Measurements from ENCODE around the gene PRKAG2.
A peak's percentile ranks its signal among the peaks of the same experiment; 100 is the strongest.

The PRKAG2 gene

DNA sequence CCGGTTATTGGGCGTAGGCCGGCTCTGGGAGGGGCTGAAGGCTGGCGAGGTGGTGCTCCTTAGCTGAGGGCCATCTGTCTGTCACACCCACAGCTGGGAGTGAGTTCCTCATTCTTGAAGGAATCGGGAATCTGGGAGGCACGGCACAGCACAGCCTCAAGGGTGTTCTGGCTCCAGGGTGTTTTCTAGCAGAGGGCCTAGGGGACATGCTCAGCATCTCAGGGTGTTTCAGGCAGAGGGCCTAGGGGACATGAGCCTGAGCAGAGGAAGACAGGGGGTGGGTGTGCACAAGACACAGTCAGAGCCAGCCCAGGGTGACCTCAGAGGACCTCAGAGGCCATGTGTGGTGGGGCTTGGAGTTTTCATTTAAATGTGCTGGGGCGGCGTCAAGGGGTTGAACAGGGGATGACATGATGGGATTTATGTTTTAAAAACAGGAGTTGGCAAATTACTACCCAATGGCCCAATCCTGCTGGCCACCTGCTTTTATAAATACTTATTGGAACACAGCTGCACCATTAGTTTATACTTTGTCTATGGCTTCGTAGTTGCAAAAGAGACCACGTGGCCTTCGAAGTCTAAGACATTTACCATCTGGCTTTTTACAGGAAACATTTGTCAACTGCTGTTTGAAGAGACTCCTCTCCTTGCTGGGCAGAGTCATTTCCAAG lies 121.6 kb downstream of the PRKAG2 start:
- DNase-seq: no peak
- Histone ChIP-seq H3K27ac (peak overlapping the region; percentile 16), H3K4me3 (ENCODE audit: low read depth, low read length) (no peak overlapping the region), H3K36me3 (replicated peaks) (no peaks in the 10 kb centered on the region), H3K27me3 (replicated peaks) (no peaks in the 10 kb centered on the region)
- TF ChIP-seq, protein P1, sequence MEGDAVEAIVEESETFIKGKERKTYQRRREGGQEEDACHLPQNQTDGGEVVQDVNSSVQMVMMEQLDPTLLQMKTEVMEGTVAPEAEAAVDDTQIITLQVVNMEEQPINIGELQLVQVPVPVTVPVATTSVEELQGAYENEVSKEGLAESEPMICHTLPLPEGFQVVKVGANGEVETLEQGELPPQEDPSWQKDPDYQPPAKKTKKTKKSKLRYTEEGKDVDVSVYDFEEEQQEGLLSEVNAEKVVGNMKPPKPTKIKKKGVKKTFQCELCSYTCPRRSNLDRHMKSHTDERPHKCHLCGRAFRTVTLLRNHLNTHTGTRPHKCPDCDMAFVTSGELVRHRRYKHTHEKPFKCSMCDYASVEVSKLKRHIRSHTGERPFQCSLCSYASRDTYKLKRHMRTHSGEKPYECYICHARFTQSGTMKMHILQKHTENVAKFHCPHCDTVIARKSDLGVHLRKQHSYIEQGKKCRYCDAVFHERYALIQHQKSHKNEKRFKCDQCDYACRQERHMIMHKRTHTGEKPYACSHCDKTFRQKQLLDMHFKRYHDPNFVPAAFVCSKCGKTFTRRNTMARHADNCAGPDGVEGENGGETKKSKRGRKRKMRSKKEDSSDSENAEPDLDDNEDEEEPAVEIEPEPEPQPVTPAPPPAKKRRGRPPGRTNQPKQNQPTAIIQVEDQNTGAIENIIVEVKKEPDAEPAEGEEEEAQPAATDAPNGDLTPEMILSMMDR (IDR thresholded peaks at IDR 0.05; ENCODE audit: low read depth, low read length, missing control alignments): no peak
- in situ Hi-C loops (cut with HindIII; ENCODE audit: low pct_ligation_motif_present, low sequenced_read_pairs): no loop called here

DNA sequence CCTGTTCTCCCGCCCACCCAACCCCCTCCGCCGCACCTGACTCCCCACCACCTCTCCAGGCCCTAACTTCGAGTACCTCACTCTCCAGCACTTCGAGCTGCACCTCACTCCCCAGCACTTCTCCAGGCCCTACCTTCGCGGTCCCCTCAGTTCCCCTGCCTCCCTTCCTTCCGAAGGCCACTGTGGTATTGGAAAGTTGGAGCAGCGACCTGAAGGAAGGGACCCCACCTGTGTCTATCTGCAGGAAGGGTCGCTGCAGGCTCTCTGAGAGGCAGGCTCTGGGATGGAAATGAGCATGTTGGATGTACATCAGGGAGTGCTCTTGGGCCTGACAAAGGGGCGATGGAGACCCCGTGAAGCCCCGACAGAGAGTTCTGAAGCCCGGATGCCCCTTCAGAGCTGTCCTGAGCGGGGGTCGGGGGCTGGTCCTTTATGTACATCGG lies 122.2 kb downstream of the PRKAG2 start:
- Histone ChIP-seq H3K36me3 (replicated peaks) (no peaks in the 10 kb centered on the region), H3K27ac (peak overlapping the region; percentile 74)
- in situ Hi-C loops (cut with HindIII; ENCODE audit: low pct_ligation_motif_present, low sequenced_read_pairs): no loop called here

DNA sequence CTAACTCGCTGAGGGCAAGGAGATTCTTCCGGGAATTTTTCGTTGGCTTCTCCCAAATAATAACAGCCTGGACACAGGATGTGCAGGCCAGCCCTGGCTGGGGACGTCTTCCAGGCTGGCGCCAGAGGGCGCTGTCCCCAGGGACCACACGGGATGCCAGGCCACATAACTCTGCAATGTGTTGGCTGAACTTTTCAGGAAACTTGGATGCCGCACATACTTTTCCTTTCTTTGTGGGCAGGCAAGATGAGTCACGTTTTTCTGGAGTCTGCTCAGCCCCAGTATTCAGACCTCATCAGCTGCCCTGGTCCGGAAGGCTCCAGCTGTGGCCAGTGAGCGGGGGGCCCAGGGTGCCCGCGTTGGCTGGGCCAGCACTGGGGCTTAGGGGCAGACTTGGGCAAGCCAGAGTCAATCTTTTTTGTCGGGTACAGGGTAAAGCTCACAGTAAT lies 122.7 kb downstream of the PRKAG2 start:
- Histone ChIP-seq H3K27me3 (replicated peaks) (no peaks in the 10 kb centered on the region), H3K36me3 (replicated peaks) (no peaks in the 10 kb centered on the region), H3K4me3 (ENCODE audit: low read depth, low read length) (no peak overlapping the region), H3K27ac (peak overlapping the region; percentile 74)
- TF ChIP-seq, protein P1 (IDR thresholded peaks at IDR 0.05; ENCODE audit: low read depth, low read length, missing control alignments): peak; percentile 100
- in situ Hi-C loops (cut with HindIII; ENCODE audit: low pct_ligation_motif_present, low sequenced_read_pairs): no loop called here
- peak; percentile 98 for DNase-seq

More for the DNA sequence above, 122.2 kb downstream of the PRKAG2 start:
- TF ChIP-seq, protein P1 (IDR thresholded peaks at IDR 0.05; ENCODE audit: low read depth, low read length, missing control alignments): no peak
- no peak for DNase-seq
- Histone ChIP-seq H3K4me3 (ENCODE audit: low read depth, low read length) (no peak overlapping the region), H3K27me3 (replicated peaks) (no peaks in the 10 kb centered on the region)

DNA sequence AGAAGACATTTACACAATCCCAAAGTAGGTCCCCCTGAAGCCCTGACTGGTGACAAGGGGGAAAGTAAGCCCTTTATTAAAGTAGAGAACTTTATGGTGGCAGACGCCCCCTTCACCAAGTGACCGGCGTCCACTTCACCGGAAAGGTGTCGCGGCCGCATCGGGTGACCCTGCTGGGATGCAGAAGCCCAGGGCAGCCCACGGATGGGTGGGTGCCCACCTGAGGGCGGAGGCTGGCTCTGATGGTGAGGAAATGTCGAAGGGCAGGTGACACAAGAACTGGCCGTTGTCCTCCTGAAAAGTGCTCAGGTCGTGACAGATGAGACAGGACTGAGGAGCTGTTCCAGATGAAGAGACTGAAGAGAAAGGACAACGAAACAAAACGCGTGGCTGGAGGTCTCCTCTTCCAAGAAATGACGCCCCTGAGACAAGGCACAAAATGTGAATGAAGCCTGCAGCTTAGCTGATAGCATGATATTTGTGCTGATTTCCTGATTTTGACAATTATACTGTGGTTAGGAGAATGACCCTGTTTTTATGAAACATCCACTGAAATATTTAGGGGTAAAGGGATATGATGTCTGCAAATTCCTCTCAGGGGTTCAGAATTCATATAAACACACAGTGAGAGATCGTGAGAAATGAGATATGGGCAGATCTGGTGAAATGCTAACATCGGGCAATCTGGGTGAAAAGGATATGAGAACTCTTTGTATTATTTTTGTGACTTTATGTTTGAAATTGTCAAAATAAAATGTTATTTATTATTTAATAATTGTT lies 123.9 kb downstream of the PRKAG2 start:
- DNase-seq: peak; percentile 22
- Histone ChIP-seq H3K36me3 (replicated peaks) (no peaks in the 10 kb centered on the region), H3K27me3 (replicated peaks) (no peaks in the 10 kb centered on the region), H3K27ac (peak overlapping the region; percentile 74), H3K4me3 (ENCODE audit: low read depth, low read length) (no peak overlapping the region)
- TF ChIP-seq, protein P1 (IDR thresholded peaks at IDR 0.05; ENCODE audit: low read depth, low read length, missing control alignments): no peak
- in situ Hi-C loops (cut with HindIII; ENCODE audit: low pct_ligation_motif_present, low sequenced_read_pairs): no loop called here

DNA sequence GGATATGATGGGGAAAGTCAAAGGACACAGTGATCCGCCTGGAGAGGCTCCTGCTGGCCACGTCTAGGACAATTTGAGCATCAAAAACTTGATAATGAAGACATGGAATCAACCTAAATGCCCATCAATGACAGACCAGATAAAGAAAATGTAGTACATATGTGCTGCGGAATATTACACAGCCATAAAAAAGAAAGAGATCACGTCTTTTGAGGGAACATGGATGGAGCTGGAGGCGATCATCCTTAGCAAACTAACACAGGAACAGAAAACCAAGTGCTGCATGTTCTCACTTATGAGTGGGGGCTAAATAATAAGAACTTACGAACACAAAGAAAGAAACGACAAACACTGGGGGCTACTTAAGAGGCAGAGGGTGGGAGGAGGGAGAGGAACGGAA lies 124.9 kb downstream of the PRKAG2 start:
- in situ Hi-C loops (cut with HindIII; ENCODE audit: low pct_ligation_motif_present, low sequenced_read_pairs): no loop called here
- no peaks in the 10 kb centered on the region for H3K27me3 ChIP-seq (replicated peaks)
- TF ChIP-seq, protein P1 (IDR thresholded peaks at IDR 0.05; ENCODE audit: low read depth, low read length, missing control alignments): no peak
- H3K36me3 ChIP-seq (replicated peaks): no peaks in the 10 kb centered on the region
- DNase-seq: no peak
- no peak overlapping the region for H3K27ac ChIP-seq
- H3K4me3 ChIP-seq (ENCODE audit: low read depth, low read length): no peak overlapping the region

All from brain microvascular endothelial cell (primary cell).